ENCODE measurements around the gene CCL7. TPM values are rescaled to one million over a fixed set of nuclear protein-coding genes. Genes with fewer than 3 reads are reported as not detected.

Gene CCL7
- total and polyA plus RNA-seq, 5 experiments from 2014 or later, result not detected

- H3K36me3 Mint-ChIP-seq, result no peaks in the 10 kb centered on the region
- H3K27me3 Mint-ChIP-seq, result peaks cover 2 to 25% (median 16%) of the 10 kb centered on the region in 5 donors
- peaks cover 0 to 4% (median 2%) of the 10 kb centered on the region in 9 donors for H3K9me3 Mint-ChIP-seq
- POLR2A ChIA-PET, result no interaction called here
- DNase-seq (no peak), ATAC-seq (no peak)
- no peak overlapping the region for H3K27ac Mint-ChIP-seq
- no peak overlapping the region for H3K4me3 Mint-ChIP-seq
- H3K4me1 Mint-ChIP-seq, result peaks cover 0 to 8% (median 0%) of the 10 kb centered on the region in 4 donors
Measured at GRCh38 chr17:34235389-34236028, 34.5 kb upstream of the CCL7 start.

GRCh38 chr17:34236281-34236892 is 33.6 kb upstream of the CCL7 start:
- ATAC-seq (no peak), DNase-seq (no peak)
- H3K27ac Mint-ChIP-seq, result peak overlapping the region in 1 of 10 donors; percentile 26
- H3K9me3 Mint-ChIP-seq, result no peaks in the 10 kb centered on the region
- POLR2A ChIA-PET, result no interaction called here
- H3K27me3 Mint-ChIP-seq, result peaks cover 2 to 18% (median 8%) of the 10 kb centered on the region in 5 donors
- H3K4me3 Mint-ChIP-seq, result no peak overlapping the region
- peaks cover 0 to 11% (median 0%) of the 10 kb centered on the region in 4 donors for H3K4me1 Mint-ChIP-seq
- no peaks in the 10 kb centered on the region for H3K36me3 Mint-ChIP-seq

GRCh38 chr17:34237458-34237857 is 32.6 kb upstream of the CCL7 start:
- Mint-ChIP-seq H3K4me3 (no peak overlapping the region), H3K4me1 (peaks cover 0 to 18% (median 0%) of the 10 kb centered on the region in 4 donors), H3K27ac (no peak overlapping the region), H3K27me3 (peaks cover 2 to 18% (median 8%) of the 10 kb centered on the region in 5 donors), H3K36me3 (no peaks in the 10 kb centered on the region), H3K9me3 (no peaks in the 10 kb centered on the region)
- DNase-seq, result no peak
- POLR2A ChIA-PET, result no interaction called here
- no peak for ATAC-seq

GRCh38 chr17:34241062-34241461 is 29.0 kb upstream of the CCL7 start:
- Mint-ChIP-seq H3K9me3 (no peaks in the 10 kb centered on the region), H3K4me1 (peaks cover 0 to 16% (median 0%) of the 10 kb centered on the region in 4 donors), H3K36me3 (no peaks in the 10 kb centered on the region), H3K27ac (no peak overlapping the region), H3K27me3 (peaks cover 0 to 18% (median 2%) of the 10 kb centered on the region in 5 donors), H3K4me3 (no peak overlapping the region)
- DNase-seq (no peak), ATAC-seq (no peak)
- POLR2A ChIA-PET, result no interaction called here

GRCh38 chr17:34242587-34243363 is 27.2 kb upstream of the CCL7 start:
- Mint-ChIP-seq H3K27me3 (peaks cover 0 to 9% (median 2%) of the 10 kb centered on the region in 5 donors), H3K4me1 (peaks cover 0 to 20% (median 0%) of the 10 kb centered on the region in 4 donors), H3K9me3 (no peaks in the 10 kb centered on the region), H3K27ac (peak overlapping the region in 1 of 10 donors; percentile 17), H3K4me3 (peak overlapping the region in 1 of 10 donors; percentile 22), H3K36me3 (no peaks in the 10 kb centered on the region)
- POLR2A ChIA-PET, result no interaction called here
- ATAC-seq (no peak), DNase-seq (no peak)

GRCh38 chr17:34243364-34244320 is 26.4 kb upstream of the CCL7 start:
- no peak overlapping the region for H3K4me3 Mint-ChIP-seq
- H3K36me3 Mint-ChIP-seq, result no peaks in the 10 kb centered on the region
- ATAC-seq (no peak), DNase-seq (no peak)
- peaks cover 0 to 20% (median 0%) of the 10 kb centered on the region in 4 donors for H3K4me1 Mint-ChIP-seq
- no peak overlapping the region for H3K27ac Mint-ChIP-seq
- no peaks in the 10 kb centered on the region for H3K9me3 Mint-ChIP-seq
- peaks cover 0 to 14% (median 2%) of the 10 kb centered on the region in 5 donors for H3K27me3 Mint-ChIP-seq
- POLR2A ChIA-PET, result no interaction called here

- POLR2A ChIA-PET, result no interaction called here
- Mint-ChIP-seq H3K27me3 (peaks cover 0 to 8% (median 2%) of the 10 kb centered on the region in 5 donors), H3K36me3 (no peaks in the 10 kb centered on the region), H3K4me3 (no peak overlapping the region), H3K9me3 (no peaks in the 10 kb centered on the region), H3K4me1 (peaks cover 0 to 20% (median 0%) of the 10 kb centered on the region in 4 donors), H3K27ac (no peak overlapping the region)
- ATAC-seq, result no peak
- no peak for DNase-seq
Measured at GRCh38 chr17:34245351-34245905, 24.6 kb upstream of the CCL7 start.

- ATAC-seq (no peak), DNase-seq (no peak)
- Mint-ChIP-seq H3K4me1 (peaks cover 0 to 17% (median 0%) of the 10 kb centered on the region in 4 donors), H3K4me3 (no peak overlapping the region), H3K27ac (no peak overlapping the region), H3K9me3 (no peaks in the 10 kb centered on the region), H3K27me3 (peaks cover 0 to 13% (median 3%) of the 10 kb centered on the region in 5 donors), H3K36me3 (no peaks in the 10 kb centered on the region)
- POLR2A ChIA-PET, result no interaction called here
Measured at GRCh38 chr17:34246446-34246845, 23.6 kb upstream of the CCL7 start.

GRCh38 chr17:34246881-34247280 is 23.1 kb upstream of the CCL7 start:
- no peak overlapping the region for H3K27ac Mint-ChIP-seq
- no peaks in the 10 kb centered on the region for H3K36me3 Mint-ChIP-seq
- ATAC-seq, result no peak
- H3K9me3 Mint-ChIP-seq, result no peaks in the 10 kb centered on the region
- peaks cover 0 to 15% (median 0%) of the 10 kb centered on the region in 4 donors for H3K4me1 Mint-ChIP-seq
- POLR2A ChIA-PET, result no interaction called here
- no peak overlapping the region for H3K4me3 Mint-ChIP-seq
- no peak for DNase-seq
- peaks cover 0 to 13% (median 3%) of the 10 kb centered on the region in 5 donors for H3K27me3 Mint-ChIP-seq

- Mint-ChIP-seq H3K27me3 (peaks cover 4 to 18% (median 7%) of the 10 kb centered on the region in 5 donors), H3K4me3 (no peak overlapping the region), H3K36me3 (no peaks in the 10 kb centered on the region), H3K9me3 (no peaks in the 10 kb centered on the region), H3K27ac (no peak overlapping the region), H3K4me1 (peaks cover 0 to 9% (median 0%) of the 10 kb centered on the region in 4 donors)
- POLR2A ChIA-PET, result no interaction called here
- DNase-seq (no peak), ATAC-seq (no peak)
Measured at GRCh38 chr17:34248511-34249024, 21.5 kb upstream of the CCL7 start.

GRCh38 chr17:34249061-34249460 is 21.0 kb upstream of the CCL7 start:
- DNase-seq (no peak), ATAC-seq (no peak)
- Mint-ChIP-seq H3K9me3 (no peaks in the 10 kb centered on the region), H3K36me3 (no peaks in the 10 kb centered on the region), H3K27ac (no peak overlapping the region), H3K4me3 (no peak overlapping the region), H3K4me1 (peaks cover 0 to 9% (median 0%) of the 10 kb centered on the region in 4 donors), H3K27me3 (peaks cover 6 to 23% (median 11%) of the 10 kb centered on the region in 5 donors)
- POLR2A ChIA-PET, result no interaction called here

- DNase-seq, result no peak
- Mint-ChIP-seq H3K27me3 (peaks cover 6 to 24% (median 13%) of the 10 kb centered on the region in 5 donors), H3K4me3 (no peak overlapping the region), H3K36me3 (no peaks in the 10 kb centered on the region), H3K27ac (no peak overlapping the region), H3K9me3 (no peaks in the 10 kb centered on the region), H3K4me1 (peaks cover 0 to 9% (median 0%) of the 10 kb centered on the region in 4 donors)
- POLR2A ChIA-PET, result no interaction called here
- no peak for ATAC-seq
Measured at GRCh38 chr17:34249478-34249877, 20.5 kb upstream of the CCL7 start.
